ENCODE measurements around the gene ATXN7L1.

GRCh38 chr7:105638334-105638733 is 238.1 kb downstream of the ATXN7L1 start:
- TF ChIP-seq IRF1 (CRISPR knock-in tag; IDR thresholded peaks at IDR 0.05; ENCODE audit: low read depth) (no peak), SALL2 (CRISPR knock-in tag; IDR thresholded peaks at IDR 0.05) (no peak), FOXP1 (IDR thresholded peaks at IDR 0.05) (no peak), FOXP1 (CRISPR knock-in tag; IDR thresholded peaks at IDR 0.05) (no peak), CTCF (CRISPR knock-in tag; IDR thresholded peaks at IDR 0.05) (no peak), TAF1 (CRISPR knock-in tag; IDR thresholded peaks at IDR 0.05) (no peak)
